Measurements from ENCODE around the gene C1D.
"Not testable (repeated sequence)": the region's sequence is repeated elsewhere in the genome, so short reads cannot be mapped to it uniquely, and the experiment has no call there.

The C1D gene

GRCh38 chr2:67997903-67998302, 64.9 kb downstream of the C1D start:
- no peak for DNase-seq

GRCh38 chr2:67997528-67997900, 65.3 kb downstream of the C1D start:
- no peak for DNase-seq

- DNase-seq: no peak
Observed at GRCh38 chr2:67996772-67997527, 65.9 kb downstream of the C1D start.

- no peak for DNase-seq
Observed at GRCh38 chr2:67994716-67995115, 68.1 kb downstream of the C1D start.

- DNase-seq: not testable (repeated sequence)
Observed at GRCh38 chr2:67994069-67994468, 68.7 kb downstream of the C1D start.

- DNase-seq: no peak
Observed at GRCh38 chr2:67993329-67993728, 69.5 kb downstream of the C1D start.

GRCh38 chr2:67991456-67991855, 71.3 kb downstream of the C1D start:
- no peak for DNase-seq

Measured in NCI-H1417 (cell line).